PC-3 (cell line): Measurements from ENCODE around the gene MRO.

Experiments used
- CTCF ChIP-seq: fragments of 300-600 bp; sonication (generic); conservative IDR thresholded peaks from 2 replicates; pipeline ENCODE4 v1.5.1; 2017; ENCODE audit warnings: antibody characterized with exemption, low read depth, mild to moderate bottlenecking, low read length
- EZH2 ChIP-seq: fragments of 300-600 bp; sonication (generic); IDR thresholded peaks from one replicate; pipeline ENCODE4 v1.6.1; 2017; ENCODE audit warnings: antibody characterized with exemption, mild to moderate bottlenecking, low read length; ENCODE audit not compliant: unreplicated experiment

DNA sequence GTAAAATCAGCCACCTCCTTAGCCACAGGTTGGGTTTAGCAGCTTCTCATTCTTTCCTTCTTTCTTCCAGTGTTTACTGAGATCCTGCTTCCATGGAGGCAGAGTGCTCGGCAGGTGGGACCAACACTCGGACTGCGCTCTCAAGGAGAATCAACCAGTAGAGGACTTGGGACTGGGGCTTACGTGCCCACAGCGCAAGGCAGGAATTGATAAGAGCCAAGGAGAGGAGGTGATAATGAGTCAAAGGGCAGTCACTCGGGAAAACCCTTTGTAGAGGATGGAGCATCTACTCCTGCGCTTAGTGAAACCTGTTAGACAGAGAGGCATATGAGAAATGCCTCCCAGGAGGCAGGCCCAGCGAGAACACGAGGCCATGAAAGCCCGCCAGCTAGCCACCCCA, 2.9 kb upstream of the MRO start:
- TF ChIP-seq CTCF: no peak
- TF ChIP-seq EZH2: no peak
